Measurements from ENCODE around the gene ZZZ3. TPM values are rescaled to one million over a fixed set of nuclear protein-coding genes. Genes with fewer than 3 reads are reported as not detected.

The ZZZ3 gene
- total RNA-seq, 4 donors from 2014 or later: 46.9 to 60.6 (median 55.0) TPM

DNA sequence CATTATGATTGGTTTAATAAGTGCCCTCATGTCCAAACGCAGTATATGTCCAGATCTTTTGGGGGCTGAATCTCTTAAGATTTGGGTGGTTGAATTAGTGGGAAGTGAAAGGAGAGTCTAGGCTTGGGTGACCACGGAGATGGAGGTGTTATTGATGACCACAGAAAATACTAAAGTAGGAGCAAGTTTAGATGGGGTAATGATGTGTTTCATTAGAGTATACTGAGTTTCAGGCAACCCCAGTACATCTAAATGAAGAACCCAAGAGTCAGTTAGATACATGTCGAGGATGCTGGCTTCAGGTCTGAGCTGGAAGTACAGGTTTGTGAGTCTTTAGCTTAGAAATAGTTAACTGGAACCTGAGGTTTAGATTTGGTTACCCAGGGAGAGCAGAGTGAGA is 6.5 kb upstream of the ZZZ3 start:
- no peak for DNase-seq (ENCODE audit: extremely low spot score)
- whole genome bisulfite sequencing: 92% methylated on average over 3 of the region's 3 CpGs
- peaks cover 0 to 29% (median 18%) of the 10 kb centered on the region in 4 donors for H3K36me3 ChIP-seq
- H3K4me1 ChIP-seq: peaks cover 3 to 12% (median 10%) of the 10 kb centered on the region in 4 donors
- intact Hi-C loops (cut with DNase I): loop anchor here (10.0 kb wide), 1 partner anchor 94 kb away; no protein-coding TSS in a partner anchor
- H3K9me3 ChIP-seq: no peaks in the 10 kb centered on the region
- H3K4me3 ChIP-seq: no peak overlapping the region
- no peaks in the 10 kb centered on the region for H3K27me3 ChIP-seq
- TF ChIP-seq EP300 (IDR thresholded peaks at IDR 0.05): no peak
- no peak for TF ChIP-seq POLR2A (IDR thresholded peaks at IDR 0.05; ENCODE audit: low read depth)
- TF ChIP-seq CTCF (IDR thresholded peaks at IDR 0.05): no peak
- no peak for TF ChIP-seq POLR2AphosphoS5 (IDR thresholded peaks at IDR 0.05)
- H3K27ac ChIP-seq (replicated peaks in 1 of 4): no peak overlapping the region

- intact Hi-C loops (cut with DNase I): loop anchor here (10.0 kb wide), 1 partner anchor 93 kb away; no protein-coding TSS in a partner anchor
- 31% methylated on average over 13 of the region's 21 CpGs for WGBS
- H3K27ac ChIP-seq (replicated peaks in 1 of 4): no peak overlapping the region
- H3K9me3 ChIP-seq: no peaks in the 10 kb centered on the region
- no peaks in the 10 kb centered on the region for H3K27me3 ChIP-seq
- H3K4me1 ChIP-seq: peaks cover 6 to 17% (median 15%) of the 10 kb centered on the region in 4 donors
- peak overlapping the region; percentile 30 to 45 (median 41) for H3K4me3 ChIP-seq
- TF ChIP-seq POLR2A (IDR thresholded peaks at IDR 0.05; ENCODE audit: low read depth): no peak
- TF ChIP-seq POLR2AphosphoS5 (IDR thresholded peaks at IDR 0.05): no peak
- peak in 1 of 3 experiments; percentile 50 for TF ChIP-seq CTCF (IDR thresholded peaks at IDR 0.05)
- no peak for TF ChIP-seq EP300 (IDR thresholded peaks at IDR 0.05)
- no peak for DNase-seq (ENCODE audit: extremely low spot score)
- peaks cover 0 to 19% (median 8%) of the 10 kb centered on the region in 4 donors for H3K36me3 ChIP-seq
Observed at GRCh38 chr1:77687519-77687906, 5.1 kb upstream of the ZZZ3 start.

DNA sequence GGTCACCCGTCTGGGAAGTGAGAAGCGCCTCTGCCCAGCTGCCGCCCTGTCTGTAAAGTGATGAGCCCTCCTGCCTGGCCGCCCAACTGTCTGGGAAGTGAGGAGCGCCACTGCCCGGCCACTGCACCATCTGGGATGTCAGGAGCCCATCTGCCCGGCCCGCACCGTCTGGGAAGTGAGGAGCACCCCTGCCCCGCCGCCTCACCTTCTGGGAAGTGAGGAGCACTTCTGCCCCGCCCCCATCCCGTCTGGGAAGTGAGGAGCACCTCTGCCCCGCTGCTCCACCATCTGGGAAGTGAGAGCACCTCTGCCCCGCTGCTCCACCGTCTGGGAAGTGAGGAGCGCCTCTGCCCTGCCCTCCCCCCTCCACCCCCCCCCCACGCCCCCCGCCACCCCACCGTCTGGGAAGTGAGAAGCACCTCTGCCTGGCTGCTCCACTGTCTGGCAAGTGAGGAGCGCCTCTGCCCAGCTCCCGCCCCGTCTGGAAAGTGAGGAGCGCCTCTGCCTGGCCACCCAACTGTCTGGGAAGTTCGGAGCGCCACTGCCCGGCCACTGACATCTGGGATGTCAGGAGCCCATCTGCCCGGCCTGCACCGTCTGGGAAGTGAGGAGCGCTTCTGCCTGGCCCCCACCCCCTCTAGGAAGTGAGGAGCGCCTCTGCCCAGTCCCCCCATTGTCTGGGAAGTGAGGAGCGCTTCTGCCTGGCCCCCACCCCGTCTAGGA is 4.5 kb upstream of the ZZZ3 start:
- Histone ChIP-seq H3K36me3 (peaks cover 0 to 13% (median 5%) of the 10 kb centered on the region in 4 donors), H3K4me3 (peak overlapping the region in 3 of 4 donors; percentile 30 to 44 (median 38)), H3K27ac (replicated peaks in 1 of 4) (no peak overlapping the region), H3K27me3 (no peaks in the 10 kb centered on the region), H3K9me3 (no peaks in the 10 kb centered on the region), H3K4me1 (peaks cover 6 to 18% (median 16%) of the 10 kb centered on the region in 4 donors)
- TF ChIP-seq POLR2AphosphoS5 (IDR thresholded peaks at IDR 0.05) (no peak), POLR2A (IDR thresholded peaks at IDR 0.05; ENCODE audit: low read depth) (no peak), EP300 (IDR thresholded peaks at IDR 0.05) (no peak), CTCF (IDR thresholded peaks at IDR 0.05) (no peak)
- DNase-seq (ENCODE audit: extremely low spot score): no peak
- 85% methylated on average over 6 of the region's 33 CpGs for WGBS
- intact Hi-C loops (cut with DNase I): loop anchor here (10.0 kb wide), 1 partner anchor 92 kb away; no protein-coding TSS in a partner anchor

DNA sequence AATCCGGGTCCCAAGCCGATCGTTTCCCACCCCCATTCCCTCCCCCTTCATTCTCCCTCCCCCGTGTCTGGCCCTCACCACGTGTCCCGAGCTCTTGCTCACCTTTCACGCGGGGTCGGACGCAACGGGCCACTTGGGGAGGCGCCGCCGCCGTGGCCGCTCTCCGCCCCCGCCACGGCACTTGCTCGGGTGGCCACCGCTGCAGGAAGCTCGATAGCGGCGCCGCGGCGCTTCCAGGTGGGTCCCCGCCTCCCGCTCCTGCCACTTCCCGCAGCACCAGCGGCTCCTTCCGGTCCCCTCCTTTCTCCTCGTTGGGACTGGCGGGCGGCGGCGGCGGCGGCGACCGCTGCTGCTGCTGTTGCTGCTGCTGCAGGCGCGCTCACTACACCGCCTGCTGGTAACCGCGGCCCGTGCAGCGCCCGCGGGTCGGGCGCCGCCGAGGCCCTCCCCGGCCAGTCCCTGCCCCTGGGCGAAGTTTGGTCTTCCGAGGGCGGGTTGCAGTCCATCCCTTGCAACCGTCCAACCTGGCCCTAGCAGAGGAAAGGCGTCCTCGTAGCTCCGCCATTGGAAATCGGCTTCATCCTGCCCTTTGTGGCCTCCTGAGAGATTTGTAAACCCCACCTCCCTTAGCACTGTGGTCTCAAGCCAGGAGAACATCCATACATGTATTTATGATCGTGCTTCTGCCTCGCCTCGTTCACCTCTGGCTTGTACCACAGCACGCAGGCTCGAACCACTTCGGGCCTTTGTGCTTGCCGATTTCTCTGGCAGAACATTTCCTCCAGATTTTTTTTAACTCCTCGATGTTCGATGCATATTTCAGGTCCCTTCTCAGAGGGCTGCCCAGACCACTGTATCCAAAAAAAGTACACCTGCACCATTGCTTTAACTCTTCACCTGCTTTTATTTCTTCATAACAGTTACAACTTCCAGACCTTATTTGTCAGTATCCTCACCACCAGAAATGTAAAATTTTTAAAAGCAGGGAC is 996 bp upstream of the ZZZ3 start:
- no peaks in the 10 kb centered on the region for H3K36me3 ChIP-seq
- intact Hi-C loops (cut with DNase I): loop anchor here (10.0 kb wide), 1 partner anchor 89 kb away; no protein-coding TSS in a partner anchor
- WGBS: under 1% methylated on average over 32 of the region's 72 CpGs
- DNase-seq (ENCODE audit: extremely low spot score): peak; percentile 96
- H3K27me3 ChIP-seq: no peaks in the 10 kb centered on the region
- peaks cover 18 to 48% (median 47%) of the 10 kb centered on the region in 4 donors for H3K4me1 ChIP-seq
- H3K27ac ChIP-seq (replicated peaks in 1 of 4): peak overlapping the region; percentile 87 to 96 (median 94)
- peak overlapping the region; percentile 74 to 95 (median 80) for H3K4me3 ChIP-seq
- no peaks in the 10 kb centered on the region for H3K9me3 ChIP-seq
- TF ChIP-seq EP300 (IDR thresholded peaks at IDR 0.05) (no peak), POLR2A (IDR thresholded peaks at IDR 0.05; ENCODE audit: low read depth) (peak; percentile 4), POLR2AphosphoS5 (IDR thresholded peaks at IDR 0.05) (peak; percentile 55 to 67), CTCF (IDR thresholded peaks at IDR 0.05) (peak in 2 of 3 experiments; percentile 89 to 91)
